ENCODE measurements around the gene AZIN2.

Gene AZIN2

DNA sequence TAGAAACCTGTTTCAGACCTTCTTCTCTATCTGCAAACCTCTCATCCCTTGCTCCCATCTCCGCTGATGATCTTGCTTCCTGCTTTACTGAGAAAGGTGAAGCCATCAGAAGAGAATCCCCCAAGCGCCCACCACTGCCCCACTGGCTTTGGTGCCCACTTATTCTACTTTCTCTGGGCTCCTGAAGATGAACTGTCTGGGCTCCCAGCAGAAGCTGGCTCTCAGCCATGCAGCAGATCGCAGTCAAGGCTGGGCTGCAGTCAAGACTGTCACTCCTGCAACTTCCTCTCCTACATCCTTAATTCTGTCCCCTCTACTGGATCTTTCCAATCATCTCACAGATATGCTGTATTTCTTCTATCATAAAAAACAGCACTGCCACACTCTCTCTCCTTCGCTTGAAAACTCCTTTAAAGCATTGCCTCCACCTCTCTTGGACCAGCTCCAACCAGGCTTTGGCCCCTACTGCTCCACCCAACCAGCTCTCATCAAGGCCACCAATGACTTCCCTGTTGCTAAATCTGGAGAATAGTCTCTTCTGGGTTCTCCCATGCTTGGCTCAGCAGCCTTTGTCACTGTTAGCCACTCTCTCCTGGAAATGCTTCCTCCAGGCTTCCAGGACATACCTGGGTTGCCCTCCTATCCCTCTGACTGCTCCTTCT lies 75.1 kb downstream of the AZIN2 start:
- DNase-seq, result no peak

- DNase-seq, result no peak
Measured at GRCh38 chr1:33157131-33157530, 76.2 kb downstream of the AZIN2 start.

GRCh38 chr1:33158366-33158765 lies 77.4 kb downstream of the AZIN2 start:
- DNase-seq, result no peak

- no peak for DNase-seq
Measured at GRCh38 chr1:33159577-33159976, 78.6 kb downstream of the AZIN2 start.

DNA sequence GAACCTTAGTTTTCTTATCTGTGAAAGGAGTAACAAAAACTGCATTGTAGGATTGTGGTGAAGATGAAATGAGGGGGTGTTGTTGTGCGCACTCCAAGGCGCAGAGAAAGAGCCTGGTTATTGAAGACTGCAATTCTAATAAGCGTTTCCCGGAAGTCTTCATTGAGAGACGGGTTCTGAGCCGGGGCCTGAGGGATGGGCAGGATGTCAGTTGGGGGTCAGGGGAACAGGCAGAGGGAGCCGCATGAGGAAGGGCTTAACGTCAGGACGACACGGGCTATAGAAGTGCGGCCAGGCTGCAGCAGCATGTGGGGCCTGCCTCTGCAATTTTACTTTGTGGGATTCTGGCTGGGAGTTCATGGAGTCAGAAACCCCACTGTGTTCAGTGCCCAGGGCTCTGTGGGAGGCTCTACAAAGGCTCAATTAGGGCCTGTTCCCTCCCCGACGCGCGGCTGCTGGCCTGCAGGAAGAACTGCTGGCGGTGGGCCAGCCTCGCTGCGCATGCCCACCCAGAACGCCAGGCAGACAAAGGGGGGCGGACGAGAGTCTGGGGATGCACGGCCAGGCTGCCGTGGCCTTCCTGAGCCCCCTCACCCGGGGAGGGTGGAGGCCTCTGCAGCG lies 80.2 kb downstream of the AZIN2 start:
- peak; percentile 59 for DNase-seq

DNA sequence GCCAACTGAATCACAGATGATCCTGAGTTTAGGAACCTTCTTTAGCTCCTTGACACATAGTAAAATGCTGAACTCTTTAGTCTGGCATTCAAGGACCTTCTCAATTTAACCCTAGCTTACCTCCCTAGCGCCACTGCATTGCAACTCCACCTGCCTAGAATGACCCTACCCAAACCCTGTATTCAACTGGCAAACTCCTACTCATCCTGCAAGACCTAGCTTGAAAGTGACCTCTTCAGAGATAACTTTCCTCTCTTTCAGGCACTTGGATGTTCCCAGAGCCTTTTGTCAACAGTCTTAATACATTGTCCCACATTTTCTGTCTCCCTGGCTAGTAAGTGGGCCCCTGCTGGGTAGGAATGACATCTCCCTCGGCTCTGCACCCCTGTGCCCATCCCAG lies 81.2 kb downstream of the AZIN2 start:
- no peak for DNase-seq

DNA sequence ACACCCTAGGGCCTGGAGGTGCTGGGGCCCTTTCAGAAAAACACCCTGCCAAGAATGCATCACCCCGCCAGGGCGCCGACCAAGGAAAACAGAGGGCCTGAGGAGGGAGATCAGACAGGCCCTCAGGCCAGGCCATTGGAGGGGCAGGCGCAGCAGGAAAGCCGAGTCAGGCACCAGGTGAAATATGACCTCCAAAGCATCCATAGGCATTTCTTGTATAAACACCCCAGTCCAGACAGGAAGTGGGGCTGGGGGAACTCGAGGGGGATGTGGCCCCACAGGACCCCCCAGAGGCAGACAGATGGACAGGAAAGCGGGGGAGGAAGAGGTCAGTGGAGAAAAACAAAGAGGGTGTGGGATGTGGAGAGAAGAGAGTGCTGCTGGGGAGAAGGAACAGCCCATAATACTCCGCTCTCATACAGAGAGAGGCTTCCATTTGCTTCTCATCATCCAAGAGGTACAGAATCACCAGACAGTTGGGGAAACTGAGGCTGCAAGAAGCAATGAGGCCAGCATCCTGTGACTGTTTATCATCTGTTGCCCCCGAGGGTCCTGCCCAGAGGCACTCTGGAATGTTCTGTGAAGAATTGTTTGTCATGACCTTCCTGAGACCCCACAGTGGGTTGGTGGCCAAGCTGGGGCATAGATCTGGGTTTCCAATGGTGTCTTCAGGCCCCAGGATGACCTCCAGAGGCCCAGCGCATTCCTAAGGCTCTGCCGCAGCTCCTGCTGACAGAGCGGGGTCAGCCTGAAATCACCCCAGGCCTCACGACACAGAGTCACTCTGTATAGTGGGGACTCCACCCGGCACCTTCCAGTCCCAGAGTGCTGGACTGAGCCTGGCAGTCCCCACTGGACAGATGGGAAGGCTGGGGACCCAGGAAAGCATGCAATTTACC lies 82.9 kb downstream of the AZIN2 start:
- peak; percentile 56 for DNase-seq

DNA sequence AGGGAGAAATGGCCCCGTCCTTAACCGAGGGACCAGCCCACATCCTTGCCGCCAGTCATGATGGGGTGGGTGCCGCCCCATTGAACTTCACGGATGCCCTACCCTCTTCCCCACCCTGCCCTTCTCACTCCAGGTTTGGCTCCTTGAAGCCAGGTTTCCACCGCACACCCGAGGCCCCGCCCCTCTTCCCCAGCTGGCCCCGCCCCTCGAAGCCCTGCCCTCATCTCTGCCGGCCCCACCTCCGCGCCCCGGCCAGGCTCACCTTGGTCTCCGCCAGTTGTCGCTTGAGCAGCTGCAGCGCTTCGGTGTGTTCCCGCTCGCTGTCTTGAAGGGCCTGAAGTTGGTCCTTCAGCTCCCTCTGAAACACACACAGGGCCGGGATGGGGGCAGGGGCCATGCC lies 84.3 kb downstream of the AZIN2 start:
- no peak for DNase-seq

- no peak for DNase-seq
Measured at GRCh38 chr1:33165809-33166208, 84.9 kb downstream of the AZIN2 start.

GRCh38 chr1:33167650-33168447 lies 86.9 kb downstream of the AZIN2 start:
- no peak for DNase-seq

DNA sequence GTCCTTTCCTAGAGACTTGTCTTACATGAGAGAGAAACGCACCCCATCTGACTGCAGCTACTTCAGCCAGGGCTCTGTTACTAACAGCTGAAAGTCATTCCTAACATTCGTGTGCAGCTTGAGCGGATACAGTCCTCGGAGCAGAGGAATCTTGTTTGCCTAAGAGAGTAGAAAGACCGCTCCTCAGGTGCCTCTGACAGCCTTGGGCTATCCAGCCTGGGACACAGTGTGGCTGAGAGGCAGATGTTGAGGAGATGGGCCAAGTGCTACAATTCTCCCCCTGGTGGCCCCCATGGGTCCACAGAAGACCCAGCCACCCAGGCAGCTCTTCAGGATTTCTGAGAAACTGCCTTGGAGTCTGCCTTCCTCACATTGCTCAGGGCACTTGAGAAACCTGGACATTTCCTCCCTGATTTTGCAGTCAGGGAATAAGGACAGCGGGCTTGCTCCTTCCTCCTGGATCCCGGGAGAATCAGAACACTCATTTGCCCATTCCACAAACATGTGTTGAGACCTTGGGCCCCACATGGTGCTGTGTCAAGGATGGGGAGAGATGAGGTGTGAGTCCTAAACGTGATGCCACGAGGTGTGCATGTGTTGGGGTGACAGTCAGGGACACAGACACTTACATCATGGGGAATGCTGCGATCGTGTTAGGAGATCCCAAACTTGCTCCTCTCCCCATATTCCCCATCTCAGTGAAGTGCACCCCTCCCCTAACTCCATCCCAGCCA lies 87.8 kb downstream of the AZIN2 start:
- DNase-seq, result no peak

DNA sequence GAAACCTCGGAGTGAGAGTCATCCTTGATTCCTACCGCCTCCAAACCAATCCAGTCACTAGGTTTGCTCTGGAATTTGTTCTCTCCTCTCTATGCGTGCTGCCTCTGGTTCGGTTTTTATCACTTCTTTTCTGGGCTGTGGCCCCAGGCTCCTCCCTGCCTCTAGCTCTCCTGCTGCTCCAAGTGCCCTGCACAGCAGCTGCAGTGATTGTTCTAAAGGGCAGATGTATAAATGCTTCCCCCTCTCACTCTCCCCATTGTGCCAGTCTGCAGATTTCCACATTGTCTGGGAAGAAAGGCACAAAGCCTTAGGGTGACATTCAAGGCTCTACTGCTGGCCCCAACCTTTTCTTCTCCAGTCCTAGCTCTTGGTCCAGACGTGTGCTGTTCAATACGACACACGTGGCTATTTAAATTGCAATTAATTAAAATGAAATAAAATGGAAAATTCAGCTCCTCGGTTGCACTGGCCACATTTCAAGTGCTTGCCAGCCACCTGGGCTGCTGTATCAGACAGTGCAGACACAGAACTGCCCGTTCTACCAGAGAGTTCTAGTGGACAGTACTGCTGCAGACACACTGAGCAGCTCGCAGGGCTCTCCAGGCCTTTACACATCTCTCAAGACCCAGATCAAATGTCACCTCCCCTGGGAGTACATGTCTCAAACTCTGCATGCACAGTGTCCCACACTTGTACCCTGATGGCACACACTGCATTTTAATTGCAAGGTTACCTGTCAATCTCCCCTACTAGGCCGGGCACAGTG lies 88.5 kb downstream of the AZIN2 start:
- DNase-seq, result peak; percentile 18

Data from fibroblast of skin of back (primary cell).